HG03039 (cell line): ENCODE data around the gene C4BPA.

Experiments
- ATAC-seq: cut with Tn5 transposase; IDR thresholded peaks from one replicate; pipeline ENCODE4 v1.9.1; 2021; ENCODE audit warnings: mild to moderate bottlenecking, moderate library complexity; ENCODE audit not compliant: unreplicated experiment

Gene C4BPA

GRCh38 chr1:207179036-207179435, 75.0 kb downstream of the C4BPA start:
- ATAC-seq: no peak

- ATAC-seq: no peak
These were observed 77.8 kb downstream of the C4BPA start for GRCh38 chr1:207181847-207182246.

DNA sequence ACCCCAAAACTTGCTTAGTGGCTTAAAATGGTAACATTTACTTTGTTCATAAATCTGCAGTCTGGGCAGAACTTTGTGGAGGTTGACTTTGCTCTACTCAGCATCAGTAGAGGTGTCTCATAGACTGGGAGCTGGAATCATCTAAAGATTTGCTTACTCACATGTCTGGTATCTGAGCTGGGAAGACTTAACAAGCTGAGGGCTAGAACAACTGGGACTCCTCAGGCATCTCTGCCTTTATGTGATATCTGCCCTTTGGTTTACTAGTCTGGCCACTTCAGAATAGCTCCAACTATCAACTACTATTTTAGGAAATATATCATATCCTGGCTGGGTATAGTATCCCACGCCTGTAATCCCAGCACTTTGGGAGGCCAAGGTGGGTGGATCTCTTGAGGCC, 82.5 kb downstream of the C4BPA start:
- no peak for ATAC-seq

DNA sequence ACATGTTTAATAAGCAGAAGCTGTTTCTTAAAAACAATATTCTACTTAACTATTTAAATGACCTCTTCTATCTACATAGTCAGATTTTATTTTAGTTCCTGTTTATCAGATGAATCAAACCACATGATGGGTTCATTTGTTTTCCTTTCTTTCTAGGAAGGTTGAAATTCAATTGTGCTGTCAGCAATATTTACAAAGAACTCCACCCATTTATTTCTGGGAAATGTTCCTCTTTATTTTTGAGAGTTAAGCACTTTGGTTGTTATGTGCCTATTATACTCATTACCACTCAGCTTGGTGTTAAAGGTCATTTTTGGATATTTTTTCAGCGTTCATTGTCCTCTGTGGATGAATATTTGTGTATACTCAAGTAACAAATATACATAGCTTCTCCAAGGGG, 84.9 kb downstream of the C4BPA start:
- no peak for ATAC-seq

- no peak for ATAC-seq
These were observed 87.0 kb downstream of the C4BPA start for GRCh38 chr1:207191061-207191460.

DNA sequence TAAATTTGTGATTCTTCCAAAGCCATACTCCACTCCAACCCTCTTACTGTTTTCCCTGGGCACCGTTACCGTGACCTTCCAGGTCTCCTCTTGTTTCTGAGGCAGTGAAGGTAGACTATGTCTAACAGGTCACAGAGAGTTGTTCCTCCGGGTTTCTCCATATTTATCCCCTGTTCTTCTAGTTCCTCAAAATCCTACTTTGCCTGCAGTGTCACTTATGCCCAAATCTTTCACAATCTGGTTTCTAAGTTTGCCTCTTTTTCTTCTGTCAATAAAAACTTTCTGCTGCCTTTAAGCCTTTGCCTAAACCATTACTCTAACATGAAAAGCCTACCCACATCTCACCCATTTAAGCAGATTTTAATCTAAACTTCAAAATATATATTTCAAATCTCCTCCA, 87.7 kb downstream of the C4BPA start:
- ATAC-seq: no peak

DNA sequence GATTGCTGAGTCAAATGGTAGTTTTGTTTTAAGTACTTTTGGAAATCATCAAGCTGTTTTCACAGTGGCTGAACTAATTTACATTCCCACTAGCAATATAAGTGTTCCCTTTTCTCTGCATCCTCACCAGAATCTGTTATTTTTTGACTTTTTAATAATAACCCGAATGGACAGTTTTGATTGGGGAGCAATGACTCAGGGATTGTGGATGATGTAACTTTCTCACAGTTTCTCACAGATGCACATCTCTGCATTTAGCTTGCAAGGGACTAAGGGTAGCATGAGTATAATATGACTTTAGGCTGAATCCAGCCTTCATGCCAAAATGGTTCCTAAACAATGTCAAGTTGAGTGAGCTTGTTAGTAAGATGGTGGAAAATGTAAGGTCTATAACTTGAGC, 90.2 kb downstream of the C4BPA start:
- ATAC-seq: no peak
